ENCODE measurements around the gene RCE1. TPM values are rescaled to one million over a fixed set of nuclear protein-coding genes. Genes with fewer than 3 reads are reported as not detected.
"Not testable (repeated sequence)": the region's sequence is repeated elsewhere in the genome, so short reads cannot be mapped to it uniquely, and the experiment has no call there.

The RCE1 gene, protein sequence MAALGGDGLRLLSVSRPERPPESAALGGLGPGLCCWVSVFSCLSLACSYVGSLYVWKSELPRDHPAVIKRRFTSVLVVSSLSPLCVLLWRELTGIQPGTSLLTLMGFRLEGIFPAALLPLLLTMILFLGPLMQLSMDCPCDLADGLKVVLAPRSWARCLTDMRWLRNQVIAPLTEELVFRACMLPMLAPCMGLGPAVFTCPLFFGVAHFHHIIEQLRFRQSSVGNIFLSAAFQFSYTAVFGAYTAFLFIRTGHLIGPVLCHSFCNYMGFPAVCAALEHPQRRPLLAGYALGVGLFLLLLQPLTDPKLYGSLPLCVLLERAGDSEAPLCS
- total RNA-seq (26.9 and 27.8 TPM in 2 replicates), polyA plus RNA-seq (47.4 and 75.0 TPM in 2 replicates), polyA minus RNA-seq (19.5 and 27.4 TPM in 2 replicates), Bru-seq, nascent RNA (percentile 66 among the genes with signal in this experiment), BruChase-seq, experiment 1, labeled RNA remaining after a 6-hour chase (percentile 79 among the genes with signal in this experiment), BruChase-seq, experiment 2, labeled RNA remaining after a 2-hour chase (percentile 76 among the genes with signal in this experiment)
- 25.6 and 30.7 TPM in 2 replicates for polyA plus RNA-seq (2011; cell fraction: cytosol; rRNA removed)
- 45.7 and 58.7 TPM in 2 replicates for polyA plus RNA-seq (2011; cell fraction: nucleus; rRNA removed)
- 19.2 and 22.2 TPM in 2 replicates for polyA plus RNA-seq (2012)
- polyA minus RNA-seq (2011; cell fraction: cytosol; rRNA and poly(A)+ RNA removed), result 28.8 TPM
- 15.4 and 22.8 TPM in 2 replicates for polyA minus RNA-seq (2011; cell fraction: nucleus; rRNA and poly(A)+ RNA removed)
- long read RNA-seq, transcript RCE1-201 (8 exons, 1,485 nt), result major isoform, 46 of 85 reads
- long read RNA-seq, transcript RCE1-203 (8 exons, 1,428 nt), result minor isoform, 10 of 85 reads
- long read RNA-seq, transcript RCE1-202 (7 exons, 1,379 nt), result minor isoform, 10 of 85 reads
- long read RNA-seq, partial matches to known transcripts, result 4 of 85 reads
- long read RNA-seq, other reads (novel, unspliced or antisense), result 14 of 85 reads

GRCh38 chr11:66842896-66843775 is at the start of gene RCE1:
Gene RCE1, plus strand, starts transcription at chr11:66843441. Its CDS starts 15 bp downstream, at chr11:66843456.
- peak; percentile 90 for FAIRE-seq
- Histone ChIP-seq H3K9me1 (replicated peaks; ENCODE audit: control insufficient read depth, extremely low read depth, insufficient read depth, low read length) (no peaks in the 10 kb centered on the region), H3K4me3 (replicated peaks in 1 of 3; ENCODE audit: insufficient read depth in 1 of 3, low read depth in 1 of 3, low read length in 3 of 3) (peak within 1 kb of the TSS; percentile 63 to 95 (median 74)), H2AFZ (ENCODE audit: low read depth, low read length) (peak within 1 kb of the TSS; percentile 75), H3K4me2 (ENCODE audit: insufficient read depth, low read length) (peak within 1 kb of the TSS; percentile 95), H3K27ac (ENCODE audit: insufficient read depth, low read depth, low read length) (peak within 1 kb of the TSS; percentile 97), H3K9ac (replicated peaks; ENCODE audit: extremely low read depth, insufficient read depth, low read length) (peak within 1 kb of the TSS; percentile 99), H3K4me1 (ENCODE audit: control insufficient read depth, extremely low read depth, insufficient read depth, low read length) (peaks cover 27% of the 10 kb centered on the region), H3K36me3 (ENCODE audit: control insufficient read depth in 2 of 2, extremely low read depth in 1 of 2, insufficient read depth in 2 of 2, low read length in 2 of 2) (peaks cover 7 to 15% of the 10 kb centered on the region in 2 experiments), H4K20me1 (replicated peaks; ENCODE audit: control insufficient read depth, extremely low read depth, insufficient read depth, low read length) (no peaks in the 10 kb centered on the region), H3K9me3 (replicated peaks; ENCODE audit: control insufficient read depth, insufficient read depth, low read length) (no peaks in the 10 kb centered on the region), H3K79me2 (ENCODE audit: control insufficient read depth, insufficient read depth, low read length) (peaks cover 41% of the 10 kb centered on the region), H3K27me3 (ENCODE audit: control insufficient read depth in 2 of 2, insufficient read depth in 2 of 2, low read length in 2 of 2) (no peaks in the 10 kb centered on the region)
- ChIA-PET POLR2A (interaction anchor here (0.6 to 1.6 kb wide), 4 partner anchors 13 to 498 kb away, joined by 3 to 4 read pairs (median 3); partner anchors contain the start of gene BRMS1), CTCF (interaction anchor here (0.6 to 4.1 kb wide), 10 partner anchors 9 to 1667 kb away, joined by 3 to 44 read pairs (median 5); no protein-coding TSS in a partner anchor)
- peak; percentile 91 for DNase-seq (ENCODE audit: low read depth, low spot score)
- intact Hi-C loops (cut with micrococcal nuclease) (loop anchor here (1.0 to 10.0 kb wide), 3 partner anchors 14 to 782 kb away; partner anchors contain the start of genes LRFN4 and NUDT8), dilution Hi-C loops (cut with MboI; ENCODE audit: extremely low pct_ligation_motif_present, low sequenced_read_pairs) (no loop called here)
- peak; percentile 99 for TF ChIP-seq POLR2AphosphoS5 (IDR thresholded peaks at IDR 0.05; ENCODE audit: insufficient read depth, low read depth, low read length)
- TF ChIP-seq JUN (IDR thresholded peaks at IDR 0.05; ENCODE audit: borderline replicate concordance, insufficient read depth, insufficient read length, low read depth), result no peak
- TF ChIP-seq MYC (IDR thresholded peaks at IDR 0.05; ENCODE audit: low read depth, low read length), result peak; percentile 80
- TF ChIP-seq POLR2A (IDR thresholded peaks at IDR 0.05; ENCODE audit: low read depth, low read length), result peak; percentile 94
- no TSS peak for BruUV-seq (replicated peaks)

DNA sequence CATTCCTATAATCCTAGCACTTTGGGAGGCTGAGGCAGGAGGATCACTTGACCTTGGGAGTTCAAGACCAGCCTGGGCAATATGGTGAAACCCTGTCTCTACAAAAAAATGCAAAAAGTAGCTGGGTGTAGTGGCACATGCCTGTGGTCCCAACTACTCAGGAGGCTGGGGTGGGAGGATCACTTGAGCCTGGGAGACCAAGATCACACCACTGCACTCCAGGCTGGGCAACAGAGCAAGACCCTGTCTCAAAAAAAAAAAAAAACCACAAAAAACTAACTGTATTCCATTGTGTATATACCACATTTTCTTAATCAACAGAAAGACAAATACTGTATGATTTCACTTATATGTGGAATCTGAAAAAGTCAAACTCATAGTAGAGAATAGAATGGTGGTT is 43.4 kb upstream of the RCE1 start:
- CTCF ChIA-PET, result interaction anchor here (1.2 kb wide), 1 partner anchor 15 kb away, joined by 5 read pairs; no protein-coding TSS in a partner anchor
- FAIRE-seq; H3K27ac ChIP-seq (ENCODE audit: insufficient read depth, low read depth, low read length); H3K36me3 ChIP-seq (ENCODE audit: control insufficient read depth in 2 of 2, extremely low read depth in 1 of 2, insufficient read depth in 2 of 2, low read length in 2 of 2); H3K9me3 ChIP-seq (replicated peaks; ENCODE audit: control insufficient read depth, insufficient read depth, low read length); H2AFZ ChIP-seq (ENCODE audit: low read depth, low read length); H3K4me1 ChIP-seq (ENCODE audit: control insufficient read depth, extremely low read depth, insufficient read depth, low read length); BruUV-seq (replicated peaks); H3K4me2 ChIP-seq (ENCODE audit: insufficient read depth, low read length); POLR2A ChIA-PET; H4K20me1 ChIP-seq (replicated peaks; ENCODE audit: control insufficient read depth, extremely low read depth, insufficient read depth, low read length); H3K4me3 ChIP-seq (replicated peaks in 1 of 3; ENCODE audit: insufficient read depth in 1 of 3, low read depth in 1 of 3, low read length in 3 of 3); intact Hi-C loops (cut with micrococcal nuclease); dilution Hi-C loops (cut with MboI; ENCODE audit: extremely low pct_ligation_motif_present, low sequenced_read_pairs); DNase-seq (ENCODE audit: low read depth, low spot score); H3K27me3 ChIP-seq (ENCODE audit: control insufficient read depth in 2 of 2, insufficient read depth in 2 of 2, low read length in 2 of 2); H3K79me2 ChIP-seq (ENCODE audit: control insufficient read depth, insufficient read depth, low read length); H3K9ac ChIP-seq (replicated peaks; ENCODE audit: extremely low read depth, insufficient read depth, low read length); H3K9me1 ChIP-seq (replicated peaks; ENCODE audit: control insufficient read depth, extremely low read depth, insufficient read depth, low read length): not testable (repeated sequence)

Data from endothelial cell of umbilical vein (primary cell).